Stimulated activated CD8-positive, alpha-beta memory T cell treated with anti-CD3 and anti-CD28 coated beads, Interleukin-4, amount 100 ng/mL, for 48 hours (primary cell): ENCODE results near the gene KYNU.
"Not testable (repeated sequence)": the region's sequence is repeated elsewhere in the genome, so short reads cannot be mapped to it uniquely, and the experiment has no call there.

Experiments used
- DNase-seq: peaks from one replicate; pipeline ENCODE4 v3.0.0-alpha.2; 2020

KYNU gene

GRCh38 chr2:142920571-142920970, 43.1 kb downstream of the KYNU start:
- no peak for DNase-seq

DNA sequence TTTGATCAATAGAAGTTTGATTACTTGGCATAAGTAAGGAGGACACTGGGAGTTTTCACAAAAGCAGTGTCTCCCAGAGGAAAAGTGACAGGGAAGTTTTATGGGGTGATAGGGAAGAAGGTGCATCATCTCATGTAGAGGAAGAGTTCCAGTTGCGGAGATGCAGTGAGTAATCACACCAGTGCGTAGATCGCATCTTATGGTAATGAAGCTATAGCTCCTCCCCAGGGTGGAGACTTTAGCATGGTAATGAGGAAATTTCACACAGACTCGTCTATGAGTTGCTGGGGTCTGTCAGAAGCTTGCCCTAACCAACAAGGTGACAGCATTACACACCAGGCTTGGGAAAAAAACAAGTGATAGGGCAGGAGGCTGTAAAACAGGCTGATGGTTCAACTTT, 49.0 kb downstream of the KYNU start:
- no peak for DNase-seq

GRCh38 chr2:142930835-142931398, 53.5 kb downstream of the KYNU start:
- DNase-seq: no peak

GRCh38 chr2:142933916-142934315, 56.5 kb downstream of the KYNU start:
- no peak for DNase-seq

DNA sequence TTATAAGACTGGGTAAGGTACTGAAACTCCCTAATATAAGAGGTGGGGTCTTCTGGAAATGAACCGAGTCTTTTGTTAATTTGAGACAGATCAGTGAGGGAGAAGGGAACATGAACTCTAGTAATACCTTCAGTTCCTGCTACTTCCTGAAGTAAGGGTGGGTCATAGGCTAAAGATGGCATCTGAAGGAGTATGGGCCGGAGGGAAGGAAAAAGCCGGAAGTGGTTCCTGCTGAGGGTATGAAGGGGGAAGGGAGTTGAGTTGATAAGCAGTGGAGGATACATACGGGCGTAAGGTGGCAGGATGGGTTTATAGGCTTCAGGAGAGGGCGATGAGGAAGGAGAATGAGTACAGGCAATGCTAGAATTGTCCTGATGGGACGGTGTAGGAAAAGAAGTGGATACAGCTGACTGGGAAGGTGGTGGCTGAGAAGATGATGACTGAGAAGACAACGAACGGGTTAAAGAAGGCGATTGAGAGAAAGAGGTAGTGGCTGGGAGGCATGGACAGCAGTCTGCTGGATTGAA, 58.2 kb downstream of the KYNU start:
- DNase-seq: no peak

- no peak for DNase-seq
These were observed 59.2 kb downstream of the KYNU start for GRCh38 chr2:142936629-142937028.

DNA sequence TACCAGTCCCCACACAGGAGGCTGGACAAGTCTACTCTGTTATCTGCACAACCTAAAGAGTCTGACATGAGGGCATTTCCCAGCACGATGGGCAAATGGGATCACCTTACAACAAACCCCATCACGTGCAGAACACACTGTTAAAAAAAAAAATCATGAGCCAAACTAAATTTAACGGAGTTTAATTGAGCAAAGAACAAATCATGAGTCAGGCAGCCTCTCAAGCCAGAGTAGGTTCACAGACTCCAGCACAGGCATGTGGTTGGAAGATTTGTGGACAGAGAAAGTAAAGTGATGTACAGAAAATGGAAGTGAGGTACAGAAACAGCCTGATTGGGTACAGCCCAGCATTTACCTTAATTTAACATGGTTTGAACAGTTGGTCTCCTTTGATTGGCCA, 59.9 kb downstream of the KYNU start:
- DNase-seq: no peak

GRCh38 chr2:142938240-142938639, 60.8 kb downstream of the KYNU start:
- DNase-seq: no peak

- no peak for DNase-seq
These were observed 63.3 kb downstream of the KYNU start for GRCh38 chr2:142940606-142941223.

- DNase-seq: no peak
These were observed 65.2 kb downstream of the KYNU start for GRCh38 chr2:142942690-142943089.

GRCh38 chr2:142944264-142944663, 66.8 kb downstream of the KYNU start:
- no peak for DNase-seq

DNA sequence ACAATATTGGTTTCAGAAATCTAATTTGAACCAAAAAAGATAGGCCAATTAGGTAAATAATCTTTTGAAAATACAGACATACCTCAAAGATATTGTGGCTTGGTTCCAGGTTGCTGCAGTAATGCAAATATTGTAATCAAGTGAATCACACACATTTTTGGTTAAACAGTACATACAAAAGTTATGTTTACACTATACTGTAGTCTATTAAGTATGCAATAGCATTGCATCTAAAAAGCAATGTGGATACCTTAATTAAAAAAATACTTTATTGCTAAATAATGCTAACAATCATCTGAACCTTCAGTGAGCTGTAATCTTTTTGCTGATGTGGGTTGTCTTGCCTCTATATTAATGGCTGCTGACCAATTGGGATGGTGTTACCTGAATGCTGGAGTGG, 67.3 kb downstream of the KYNU start:
- no peak for DNase-seq

DNA sequence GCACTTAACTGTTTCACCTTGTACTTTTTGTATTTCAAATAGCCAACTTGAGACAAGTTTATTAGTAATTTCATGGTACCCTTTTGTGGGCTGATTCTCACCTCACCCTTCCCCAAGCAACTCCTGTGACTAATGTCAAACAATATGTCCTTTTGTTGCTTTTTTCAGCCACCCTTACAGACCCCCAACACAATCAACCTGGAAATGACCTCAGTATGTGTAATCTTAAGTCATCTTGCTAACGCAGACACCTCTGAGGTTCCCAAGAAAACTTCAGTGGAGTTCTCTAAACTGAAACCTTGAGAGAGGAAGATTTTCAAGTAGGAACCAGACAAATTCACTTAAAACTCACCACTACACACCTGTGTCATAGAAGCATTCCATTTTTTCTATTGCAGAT, 69.5 kb downstream of the KYNU start:
- DNase-seq: no peak

GRCh38 chr2:142948723-142949122, 71.3 kb downstream of the KYNU start:
- DNase-seq: not testable (repeated sequence)

GRCh38 chr2:142950323-142950722, 72.9 kb downstream of the KYNU start:
- not testable (repeated sequence) for DNase-seq

DNA sequence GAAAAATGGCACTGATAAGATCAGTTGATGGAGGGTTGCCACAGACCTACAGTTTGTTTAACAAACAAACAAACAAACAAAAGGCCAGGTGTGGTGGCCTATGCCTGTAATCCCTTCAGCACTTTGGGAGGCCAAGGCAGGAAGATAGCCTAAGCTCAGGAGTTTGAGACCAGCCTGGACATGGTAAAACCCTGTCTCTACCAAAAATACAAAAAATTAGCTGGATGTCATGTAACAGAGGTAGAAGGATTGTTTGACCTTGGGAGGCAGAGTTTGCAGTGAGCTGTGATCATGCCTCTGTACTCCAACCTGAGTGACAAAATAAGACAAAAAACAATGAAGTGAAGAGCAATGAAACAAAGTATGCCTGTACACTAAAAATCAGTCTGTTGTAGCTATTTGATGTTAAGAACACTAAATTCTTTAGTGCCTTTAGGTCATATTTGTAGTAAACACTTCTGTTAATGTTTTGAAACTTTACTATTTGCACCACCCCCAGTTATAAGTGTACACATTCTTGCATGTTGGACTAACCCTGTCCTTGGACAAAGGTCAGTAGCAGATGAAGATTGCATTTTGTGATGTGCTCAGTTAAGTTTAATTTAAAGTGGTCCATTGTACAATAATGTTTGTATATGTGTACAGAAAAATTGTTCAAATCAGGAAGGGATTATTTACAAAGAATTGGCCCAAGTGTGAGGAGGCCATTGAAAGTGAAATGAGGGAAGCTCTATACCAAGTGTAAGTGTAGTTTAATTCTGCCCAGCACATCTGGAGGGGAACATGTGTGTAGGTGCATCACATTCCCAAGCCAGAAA, 73.9 kb downstream of the KYNU start:
- DNase-seq: no peak

DNA sequence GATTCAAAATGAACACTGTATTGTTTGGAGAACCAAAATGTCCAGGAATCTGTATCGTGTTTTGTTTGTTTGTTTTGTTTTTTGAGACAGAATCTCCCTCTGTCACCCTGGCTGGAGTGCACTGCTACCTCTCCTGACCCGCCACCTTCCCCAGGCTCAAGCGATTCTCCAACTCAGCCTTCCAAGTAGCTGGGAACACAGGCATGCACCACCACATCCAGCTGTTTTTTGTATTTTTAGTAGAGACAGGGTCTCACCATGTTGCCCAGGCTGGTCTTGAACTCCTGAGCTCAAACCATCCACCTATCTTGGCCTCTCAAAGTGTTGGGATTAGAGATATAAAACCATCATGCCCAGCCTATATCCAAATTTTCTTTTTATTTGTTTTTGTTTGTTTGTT, 74.6 kb downstream of the KYNU start:
- no peak for DNase-seq

DNA sequence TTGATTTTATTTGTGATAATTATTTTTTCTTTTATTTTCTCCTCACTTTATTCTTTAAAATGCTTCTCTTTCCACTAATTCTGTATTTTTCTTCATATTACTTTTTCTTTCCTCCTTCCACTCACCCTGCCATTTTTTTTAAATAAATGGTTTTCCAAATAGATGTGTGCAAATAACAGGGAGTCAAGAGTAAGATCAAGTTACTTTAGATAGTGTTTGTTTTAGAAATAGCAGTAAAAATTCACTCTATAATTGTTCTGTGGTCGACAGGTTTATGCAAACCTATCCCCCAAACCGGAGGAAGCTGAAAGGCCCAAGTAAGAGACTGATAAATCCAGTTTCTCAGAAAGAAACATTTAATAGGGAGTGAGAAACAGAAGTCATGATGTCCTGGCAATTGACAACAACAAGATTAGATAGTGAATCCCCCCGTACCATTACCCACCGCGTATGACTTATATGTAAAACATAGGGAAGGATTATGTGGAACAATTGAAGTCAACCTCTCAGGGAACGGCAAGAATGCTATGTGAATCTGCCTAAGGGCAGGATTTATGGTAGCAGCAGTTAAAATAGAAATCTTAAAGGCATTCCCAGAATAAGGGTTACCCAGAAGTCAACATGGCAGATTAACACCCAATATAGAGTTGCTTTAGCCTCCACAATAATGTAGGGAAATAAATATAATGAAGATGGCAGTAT, 75.5 kb downstream of the KYNU start:
- DNase-seq: no peak

GRCh38 chr2:142954493-142954892, 77.0 kb downstream of the KYNU start:
- no peak for DNase-seq

DNA sequence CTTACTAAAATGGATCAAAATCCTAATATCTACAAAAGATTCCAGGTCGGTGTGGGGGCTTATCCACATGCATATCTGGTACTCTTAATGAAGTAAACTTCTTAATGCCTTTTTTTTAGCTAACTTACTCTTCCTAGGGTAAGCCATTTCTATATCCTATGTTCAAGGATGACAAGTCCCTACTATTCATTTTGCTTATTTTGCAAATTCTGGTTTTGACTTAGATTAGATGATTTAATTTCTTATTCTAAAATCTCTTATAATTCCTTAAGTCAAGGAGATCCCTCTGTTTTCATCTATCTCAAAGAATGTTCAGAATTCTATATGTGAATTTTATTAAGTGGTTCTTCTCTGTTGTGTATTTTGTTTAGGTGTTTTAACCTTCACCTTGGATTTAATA, 79.7 kb downstream of the KYNU start:
- no peak for DNase-seq

DNA sequence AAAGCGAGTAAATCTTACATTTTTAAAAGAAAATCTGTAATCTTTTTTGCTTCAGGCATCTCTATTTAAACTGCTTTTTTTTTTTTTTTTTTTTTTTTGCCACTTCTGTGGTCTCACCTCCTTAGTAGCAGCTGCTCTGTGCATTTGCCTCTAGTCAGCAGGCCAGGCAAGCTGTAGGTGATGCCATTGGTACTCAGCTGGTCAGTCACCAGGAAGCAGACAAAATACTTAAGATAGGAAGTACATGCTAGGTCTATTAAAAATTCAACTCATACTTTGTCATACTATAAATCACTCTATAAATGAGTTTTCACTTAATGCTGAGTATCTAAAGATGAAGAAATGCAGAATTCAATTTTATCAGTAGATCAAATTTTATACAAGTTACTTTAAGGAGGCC, 83.7 kb downstream of the KYNU start:
- no peak for DNase-seq

DNA sequence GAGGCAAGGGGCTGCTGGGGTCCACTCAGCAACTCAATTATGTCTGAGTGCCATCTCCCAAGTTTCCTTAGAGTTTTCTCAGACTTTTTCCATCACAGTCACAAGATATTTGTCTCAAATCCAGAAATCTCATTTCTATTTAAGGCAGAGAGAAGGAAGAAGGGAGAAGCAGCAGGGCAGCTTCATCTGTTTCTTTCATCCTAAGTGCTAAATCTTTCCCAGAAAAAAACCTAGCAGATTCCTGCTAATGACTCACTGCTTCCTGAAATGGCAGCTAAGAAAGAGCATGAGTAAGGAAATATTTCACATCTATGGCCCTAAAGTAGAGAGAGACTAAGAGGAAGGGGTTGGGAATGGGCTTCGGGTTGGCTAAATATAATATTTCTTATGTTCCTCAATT, 88.0 kb downstream of the KYNU start:
- no peak for DNase-seq

DNA sequence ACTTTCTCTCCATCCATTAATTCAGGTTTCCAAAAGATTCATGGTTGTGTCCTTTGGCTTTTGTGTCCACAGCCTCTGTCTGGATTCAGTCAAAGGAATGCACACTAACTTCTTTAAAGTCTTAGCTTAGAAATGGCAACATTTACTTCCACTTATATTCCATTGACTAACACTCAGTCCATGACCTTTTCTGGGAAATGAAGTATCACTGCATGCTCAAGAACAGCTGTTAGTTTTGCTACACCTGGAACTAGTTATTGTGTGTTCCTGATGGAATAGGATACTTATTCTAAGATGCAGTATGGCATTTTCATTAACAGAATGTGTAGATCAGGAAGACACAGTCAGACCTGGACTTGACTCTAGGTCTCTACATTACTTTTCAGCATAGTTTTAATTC, 88.8 kb downstream of the KYNU start:
- DNase-seq: no peak

- DNase-seq: no peak
These were observed 89.6 kb downstream of the KYNU start for GRCh38 chr2:142967060-142967459.
